Suprapubic skin (tissue), 4 donors: Measurements from ENCODE around the gene RNF11.

ENCODE experiments used
- CTCF ChIP-seq, 2 donors: fragments of 200-600 bp in 1 of 2; fragments of 450-650 bp in 1 of 2; sonication (generic) in 1 of 2; IDR thresholded peaks; one replicate each; pipeline ENCODE4 v1.5.1; 2016 to 2019; ENCODE audit warnings: antibody characterized with exemption in 2 of 2, mild to moderate bottlenecking in 1 of 2, moderate library complexity in 1 of 2
- POLR2A ChIP-seq, 2 donors: fragments of 450-650 bp; IDR thresholded peaks; one replicate each; pipeline ENCODE4 v1.6.1; 2017; ENCODE audit warnings: antibody characterized with exemption in 2 of 2, mild to moderate bottlenecking in 2 of 2, moderate library complexity in 2 of 2
- POLR2AphosphoS5 ChIP-seq, 3 donors: sonication (generic); formaldehyde crosslinking; IDR thresholded peaks; one replicate each; pipeline ENCODE4 v1.6.1; 2017; ENCODE audit warnings: antibody characterized with exemption in 3 of 3

DNA sequence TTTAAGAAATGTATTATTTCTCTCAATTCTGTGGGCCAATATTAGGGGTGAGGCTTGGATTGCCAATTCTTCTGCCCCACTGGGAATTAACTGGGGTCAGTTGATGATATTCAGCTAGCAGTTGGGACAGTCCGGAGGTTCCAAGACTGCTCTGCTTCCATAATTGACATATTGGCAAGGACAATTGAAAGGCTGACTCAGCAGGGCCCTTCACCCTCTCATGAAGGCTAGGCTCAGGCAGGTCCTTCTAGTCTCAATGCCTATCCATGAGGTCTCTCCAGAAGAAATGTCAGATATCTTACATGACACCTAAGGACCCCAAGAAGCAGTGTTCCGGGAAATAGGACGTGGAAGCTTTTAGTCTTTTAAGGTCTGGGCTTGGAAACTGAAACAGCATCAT, 13.3 kb upstream of the RNF11 start:
- TF ChIP-seq POLR2A (IDR thresholded peaks at IDR 0.05), result no peak
- no peak for TF ChIP-seq CTCF (IDR thresholded peaks at IDR 0.05)
- no peak for TF ChIP-seq POLR2AphosphoS5 (IDR thresholded peaks at IDR 0.05)
